ENCODE data around the gene MGLL.
"Not testable (repeated sequence)": the region's sequence is repeated elsewhere in the genome, so short reads cannot be mapped to it uniquely, and the experiment has no call there.

The MGLL gene

DNA sequence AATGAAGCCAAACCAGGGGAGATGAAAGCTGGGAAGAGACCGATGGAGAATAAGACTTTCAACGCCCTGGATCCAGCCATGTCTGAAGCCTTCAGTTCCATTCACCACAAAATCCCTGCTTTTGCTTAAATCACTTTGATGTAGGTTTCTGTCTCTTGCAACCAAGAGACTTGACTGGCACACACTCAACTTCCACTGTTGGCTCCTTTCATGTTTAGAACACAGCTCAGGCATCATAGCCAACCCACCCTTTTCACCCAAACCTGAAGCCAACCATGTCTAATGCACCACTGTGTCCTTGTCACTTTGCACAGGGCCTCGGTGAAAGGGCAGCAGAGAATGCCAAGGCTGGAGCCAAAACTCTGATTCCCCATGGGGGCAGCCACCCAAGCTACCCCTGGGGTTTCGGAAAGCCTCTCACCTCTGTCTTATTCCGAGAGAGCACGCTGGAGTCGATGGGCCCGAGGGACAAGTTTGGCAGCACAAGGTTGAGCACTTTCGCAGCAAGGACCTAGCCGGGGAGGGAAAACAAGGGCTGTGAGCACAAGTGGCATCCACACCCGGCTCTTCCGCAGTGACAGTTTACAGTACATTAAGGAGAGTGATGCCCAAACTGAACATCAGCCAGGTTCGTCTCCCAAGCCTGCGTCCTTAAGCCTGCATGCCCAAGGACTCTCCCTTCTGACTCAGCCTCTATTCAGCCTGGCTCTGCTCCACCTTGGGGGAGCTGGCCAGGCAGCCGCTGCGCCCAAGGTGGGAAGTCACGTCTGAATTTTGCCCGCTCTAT is 112.0 kb downstream of the MGLL start:
- Histone ChIP-seq H3K9ac (ENCODE audit: low read depth, low read length) (no peak overlapping the region), H3K27me3 (ENCODE audit: control insufficient read depth, insufficient read depth, low read length) (no peaks in the 10 kb centered on the region), H3K9me3 (ENCODE audit: control insufficient read depth, insufficient read depth, low read length) (no peaks in the 10 kb centered on the region), H3K36me3 (ENCODE audit: control insufficient read depth, insufficient read depth, low read length) (no peaks in the 10 kb centered on the region), H3K4me1 (ENCODE audit: control insufficient read depth, insufficient read depth, low read length) (peaks cover 2% of the 10 kb centered on the region), H3K4me3 (ENCODE audit: low read depth, low read length) (no peak overlapping the region)

DNA sequence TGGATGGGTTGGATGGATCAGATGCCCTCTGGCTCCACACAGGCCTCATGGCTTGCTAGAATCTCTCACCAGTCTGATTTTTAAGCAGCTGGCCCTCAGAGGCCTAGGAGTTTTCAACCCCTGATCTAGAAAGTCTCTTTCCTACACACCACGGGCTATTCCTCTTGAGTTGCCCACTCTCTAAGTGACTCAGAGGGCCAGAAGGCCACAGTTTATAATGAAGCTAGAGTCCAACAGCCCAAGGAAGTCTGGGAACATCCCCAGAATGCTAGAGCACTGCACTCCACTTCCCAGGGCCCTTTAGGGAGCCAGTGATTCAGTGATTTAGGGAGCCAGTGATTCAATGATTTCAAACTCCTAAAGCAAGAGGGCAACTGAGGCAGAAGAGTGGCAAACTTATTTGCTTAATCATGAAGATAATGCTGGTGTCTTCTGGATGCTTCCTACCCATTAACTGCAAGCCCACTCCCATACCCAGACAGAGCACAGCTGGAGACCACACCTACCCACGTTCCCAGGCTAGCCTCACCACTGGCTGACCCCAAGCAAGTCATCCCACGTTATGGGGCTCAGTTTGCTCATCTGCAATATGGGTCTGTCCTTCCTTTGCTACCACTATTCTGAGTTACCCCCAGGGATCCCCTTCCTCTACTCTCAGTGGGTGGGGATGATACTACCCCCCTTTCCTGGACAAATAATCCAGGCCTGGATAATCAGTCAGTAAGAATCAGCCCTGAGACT is 112.8 kb downstream of the MGLL start:
- no peak overlapping the region for H3K4me3 ChIP-seq (ENCODE audit: low read depth, low read length)
- H3K36me3 ChIP-seq (ENCODE audit: control insufficient read depth, insufficient read depth, low read length): no peaks in the 10 kb centered on the region
- H3K9me3 ChIP-seq (ENCODE audit: control insufficient read depth, insufficient read depth, low read length): no peaks in the 10 kb centered on the region
- no peaks in the 10 kb centered on the region for H3K27me3 ChIP-seq (ENCODE audit: control insufficient read depth, insufficient read depth, low read length)
- H3K9ac ChIP-seq (ENCODE audit: low read depth, low read length): no peak overlapping the region
- H3K4me1 ChIP-seq (ENCODE audit: control insufficient read depth, insufficient read depth, low read length): peaks cover 2% of the 10 kb centered on the region

DNA sequence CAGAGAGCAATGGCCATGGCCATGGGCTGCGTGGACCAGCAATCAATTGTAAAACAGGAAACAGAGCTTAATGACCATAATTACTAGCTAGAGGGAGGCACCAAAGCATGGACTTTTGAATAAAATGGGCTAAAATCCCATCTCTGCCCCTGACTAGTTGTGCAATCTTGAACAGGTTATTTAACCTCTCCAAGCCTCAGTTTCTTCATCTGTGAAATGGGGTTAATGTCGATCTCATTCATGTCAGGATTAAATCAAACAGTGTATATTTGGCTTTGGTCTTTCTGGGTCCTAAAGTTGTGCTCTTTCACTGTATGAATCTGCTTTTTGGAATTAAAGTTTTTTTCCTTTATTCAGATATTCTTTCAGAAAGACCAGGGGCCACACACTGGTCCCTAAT is 113.5 kb downstream of the MGLL start:
- no peak overlapping the region for H3K9ac ChIP-seq (ENCODE audit: low read depth, low read length)
- H3K9me3 ChIP-seq (ENCODE audit: control insufficient read depth, insufficient read depth, low read length): no peaks in the 10 kb centered on the region
- H3K4me3 ChIP-seq (ENCODE audit: low read depth, low read length): no peak overlapping the region
- no peaks in the 10 kb centered on the region for H3K36me3 ChIP-seq (ENCODE audit: control insufficient read depth, insufficient read depth, low read length)
- H3K27me3 ChIP-seq (ENCODE audit: control insufficient read depth, insufficient read depth, low read length): no peaks in the 10 kb centered on the region
- H3K4me1 ChIP-seq (ENCODE audit: control insufficient read depth, insufficient read depth, low read length): peaks cover 2% of the 10 kb centered on the region

DNA sequence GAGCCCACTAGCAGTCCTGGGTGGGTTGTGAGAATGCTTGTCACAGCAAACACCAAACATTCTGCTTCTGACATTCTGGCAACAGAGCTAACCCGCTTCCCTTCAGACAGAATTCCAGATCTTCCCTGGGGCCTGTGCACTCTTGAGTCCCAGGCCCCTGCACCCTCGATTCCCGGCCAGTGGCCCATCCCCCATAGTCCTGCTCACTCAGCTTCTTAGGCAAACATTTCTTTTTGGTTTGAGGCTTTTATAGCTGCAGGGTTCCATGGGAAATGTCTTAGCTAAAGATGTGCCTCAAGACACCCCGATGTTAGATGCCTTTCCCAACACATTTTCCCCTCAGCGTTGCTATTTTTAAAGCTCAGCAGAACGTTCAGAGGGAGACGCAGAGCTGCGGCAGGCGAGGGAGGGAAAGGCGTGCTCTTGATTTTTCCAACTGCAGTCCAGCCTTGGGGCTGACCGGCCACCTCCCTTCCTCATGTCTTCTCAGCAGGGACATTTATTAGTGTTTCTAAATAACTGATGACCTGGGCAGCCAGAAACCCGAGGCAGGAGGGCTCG is 114.4 kb downstream of the MGLL start:
- no peaks in the 10 kb centered on the region for H3K27me3 ChIP-seq (ENCODE audit: control insufficient read depth, insufficient read depth, low read length)
- H3K9ac ChIP-seq (ENCODE audit: low read depth, low read length): no peak overlapping the region
- H3K36me3 ChIP-seq (ENCODE audit: control insufficient read depth, insufficient read depth, low read length): no peaks in the 10 kb centered on the region
- peaks cover 2% of the 10 kb centered on the region for H3K4me1 ChIP-seq (ENCODE audit: control insufficient read depth, insufficient read depth, low read length)
- no peaks in the 10 kb centered on the region for H3K9me3 ChIP-seq (ENCODE audit: control insufficient read depth, insufficient read depth, low read length)
- no peak overlapping the region for H3K4me3 ChIP-seq (ENCODE audit: low read depth, low read length)

DNA sequence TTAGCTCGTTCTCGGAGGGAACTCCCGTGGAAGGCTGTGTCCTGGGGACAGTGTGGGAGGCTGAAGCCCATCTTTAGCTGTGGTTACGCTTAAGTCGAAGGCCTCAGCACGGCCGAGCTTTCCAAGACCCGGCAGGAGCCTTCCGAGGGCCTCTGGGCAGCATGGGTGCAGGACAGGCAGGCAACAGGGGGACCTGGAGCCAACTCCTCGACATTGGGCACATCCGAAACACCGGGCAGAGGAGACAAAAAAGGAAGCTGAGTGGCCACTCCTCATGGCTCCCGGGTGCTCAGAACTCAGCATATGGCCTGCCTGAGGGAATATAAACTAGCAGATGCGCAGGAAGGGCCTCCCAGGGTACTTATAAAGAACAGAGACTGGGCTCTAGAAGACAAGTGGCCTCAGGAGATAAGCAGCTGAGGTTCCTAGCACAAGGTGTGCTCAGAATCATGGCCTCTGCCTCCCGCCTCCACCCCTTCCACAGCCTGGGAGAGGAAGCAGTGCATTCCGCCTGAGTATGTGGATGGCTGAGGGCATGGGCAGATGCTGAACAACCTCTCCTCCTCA is 115.4 kb downstream of the MGLL start:
- H3K36me3 ChIP-seq (ENCODE audit: control insufficient read depth, insufficient read depth, low read length): no peaks in the 10 kb centered on the region
- H3K4me3 ChIP-seq (ENCODE audit: low read depth, low read length): no peak overlapping the region
- no peak overlapping the region for H3K9ac ChIP-seq (ENCODE audit: low read depth, low read length)
- H3K4me1 ChIP-seq (ENCODE audit: control insufficient read depth, insufficient read depth, low read length): peaks cover 2% of the 10 kb centered on the region
- no peaks in the 10 kb centered on the region for H3K27me3 ChIP-seq (ENCODE audit: control insufficient read depth, insufficient read depth, low read length)
- no peaks in the 10 kb centered on the region for H3K9me3 ChIP-seq (ENCODE audit: control insufficient read depth, insufficient read depth, low read length)

DNA sequence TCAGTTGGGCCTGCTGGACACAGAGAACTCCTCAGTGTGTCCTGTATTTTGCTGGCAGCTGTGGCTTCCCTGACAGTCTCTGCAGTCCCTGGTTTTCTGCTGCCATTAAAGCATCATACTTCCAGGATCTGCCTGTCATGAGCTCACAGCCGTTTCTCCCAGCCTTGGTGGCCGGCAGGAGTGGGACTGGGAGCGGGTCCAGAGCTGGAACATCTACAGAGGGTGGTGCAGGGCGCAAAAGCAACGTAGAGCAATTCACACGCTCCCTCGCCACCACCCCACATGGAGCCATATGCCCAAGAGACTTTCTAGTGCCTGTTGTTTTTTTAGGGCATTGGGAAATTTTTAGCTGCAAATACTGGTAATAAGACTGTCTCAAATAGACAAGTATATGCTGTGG is 116.0 kb downstream of the MGLL start:
- Histone ChIP-seq H3K36me3 (ENCODE audit: control insufficient read depth, insufficient read depth, low read length) (no peaks in the 10 kb centered on the region), H3K4me1 (ENCODE audit: control insufficient read depth, insufficient read depth, low read length) (peaks cover under 1% of the 10 kb centered on the region), H3K27me3 (ENCODE audit: control insufficient read depth, insufficient read depth, low read length) (no peaks in the 10 kb centered on the region), H3K9me3 (ENCODE audit: control insufficient read depth, insufficient read depth, low read length) (no peaks in the 10 kb centered on the region), H3K9ac (ENCODE audit: low read depth, low read length) (no peak overlapping the region), H3K4me3 (ENCODE audit: low read depth, low read length) (no peak overlapping the region)

DNA sequence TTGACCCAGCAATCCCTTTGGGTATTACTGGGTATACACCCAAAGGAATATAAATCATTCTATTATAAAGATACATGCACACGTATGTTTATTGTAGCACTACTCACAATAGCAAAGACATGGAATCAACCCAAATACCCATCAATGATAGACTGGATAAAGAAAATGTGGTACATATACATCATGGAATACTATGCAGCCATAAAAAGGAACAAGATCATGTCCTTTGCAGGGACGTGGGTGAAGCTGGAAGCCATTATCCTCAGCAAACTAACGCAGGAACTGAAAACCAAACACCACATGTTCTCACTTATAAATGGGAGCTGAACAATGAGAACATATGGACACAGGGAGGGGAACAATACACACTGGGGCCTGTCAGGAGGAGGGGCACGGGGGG is 117.5 kb downstream of the MGLL start:
- not testable (repeated sequence) for H3K36me3 ChIP-seq (ENCODE audit: control insufficient read depth, insufficient read depth, low read length); H3K27me3 ChIP-seq (ENCODE audit: control insufficient read depth, insufficient read depth, low read length); H3K4me1 ChIP-seq (ENCODE audit: control insufficient read depth, insufficient read depth, low read length); H3K9me3 ChIP-seq (ENCODE audit: control insufficient read depth, insufficient read depth, low read length); H3K9ac ChIP-seq (ENCODE audit: low read depth, low read length); H3K4me3 ChIP-seq (ENCODE audit: low read depth, low read length)

DNA sequence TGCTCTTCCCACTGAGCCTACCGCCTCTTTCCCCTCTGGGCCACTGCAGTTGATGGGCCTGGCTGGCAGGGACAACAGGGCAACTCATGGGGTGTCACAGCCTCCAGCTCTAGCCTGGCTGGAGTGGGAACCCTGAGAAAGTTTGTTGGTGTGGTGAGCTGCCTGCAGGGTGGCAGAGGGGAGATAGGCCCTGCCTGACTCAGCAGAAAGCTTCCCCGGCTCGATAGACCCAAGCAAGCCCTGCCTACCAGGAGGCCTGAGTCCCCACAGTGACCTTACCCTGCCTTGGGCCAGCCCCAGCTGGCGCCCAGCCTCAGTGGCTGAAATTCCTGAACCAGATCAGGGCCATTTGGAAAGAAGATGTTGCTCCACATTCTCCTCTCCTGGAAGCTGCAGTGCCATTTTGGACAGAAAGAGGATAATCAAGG is 120.2 kb downstream of the MGLL start:
- H3K27me3 ChIP-seq (ENCODE audit: control insufficient read depth, insufficient read depth, low read length): no peaks in the 10 kb centered on the region
- H3K9ac ChIP-seq (ENCODE audit: low read depth, low read length): no peak overlapping the region
- no peaks in the 10 kb centered on the region for H3K36me3 ChIP-seq (ENCODE audit: control insufficient read depth, insufficient read depth, low read length)
- no peaks in the 10 kb centered on the region for H3K9me3 ChIP-seq (ENCODE audit: control insufficient read depth, insufficient read depth, low read length)
- no peaks in the 10 kb centered on the region for H3K4me1 ChIP-seq (ENCODE audit: control insufficient read depth, insufficient read depth, low read length)
- no peak overlapping the region for H3K4me3 ChIP-seq (ENCODE audit: low read depth, low read length)

DNA sequence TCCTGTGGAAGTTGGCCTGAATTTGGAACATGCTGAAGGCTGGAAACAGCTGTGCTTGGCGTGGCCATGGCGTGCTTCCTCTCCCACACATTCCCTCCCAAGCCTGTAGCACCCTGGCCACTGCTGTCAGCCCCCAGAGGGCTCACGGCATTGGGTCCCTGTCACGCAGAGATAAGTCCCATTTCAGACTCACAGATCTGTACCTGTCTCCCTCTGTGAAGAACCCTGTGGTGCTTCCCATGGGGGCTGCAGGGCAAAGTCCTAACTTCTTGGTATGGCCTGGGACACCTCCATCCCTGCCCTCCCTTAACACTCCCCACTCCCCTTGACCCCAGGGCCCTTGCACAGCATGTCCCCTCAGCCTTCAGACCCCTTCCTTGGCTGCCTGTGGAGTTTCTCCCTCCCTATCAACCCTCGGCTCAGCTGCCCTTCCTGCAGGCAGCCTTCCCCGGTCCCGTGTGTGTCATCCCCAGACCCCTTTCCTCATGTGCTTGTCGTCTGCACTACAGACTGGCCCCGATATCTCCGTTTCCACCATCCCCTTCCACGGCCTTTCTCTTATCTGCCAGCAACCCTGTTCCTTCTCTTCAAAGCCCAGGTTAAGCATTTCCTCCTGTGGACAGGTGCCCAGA is 120.9 kb downstream of the MGLL start:
- no peak overlapping the region for H3K9ac ChIP-seq (ENCODE audit: low read depth, low read length)
- H3K27me3 ChIP-seq (ENCODE audit: control insufficient read depth, insufficient read depth, low read length): no peaks in the 10 kb centered on the region
- no peak overlapping the region for H3K4me3 ChIP-seq (ENCODE audit: low read depth, low read length)
- H3K9me3 ChIP-seq (ENCODE audit: control insufficient read depth, insufficient read depth, low read length): no peaks in the 10 kb centered on the region
- no peaks in the 10 kb centered on the region for H3K4me1 ChIP-seq (ENCODE audit: control insufficient read depth, insufficient read depth, low read length)
- H3K36me3 ChIP-seq (ENCODE audit: control insufficient read depth, insufficient read depth, low read length): no peaks in the 10 kb centered on the region

DNA sequence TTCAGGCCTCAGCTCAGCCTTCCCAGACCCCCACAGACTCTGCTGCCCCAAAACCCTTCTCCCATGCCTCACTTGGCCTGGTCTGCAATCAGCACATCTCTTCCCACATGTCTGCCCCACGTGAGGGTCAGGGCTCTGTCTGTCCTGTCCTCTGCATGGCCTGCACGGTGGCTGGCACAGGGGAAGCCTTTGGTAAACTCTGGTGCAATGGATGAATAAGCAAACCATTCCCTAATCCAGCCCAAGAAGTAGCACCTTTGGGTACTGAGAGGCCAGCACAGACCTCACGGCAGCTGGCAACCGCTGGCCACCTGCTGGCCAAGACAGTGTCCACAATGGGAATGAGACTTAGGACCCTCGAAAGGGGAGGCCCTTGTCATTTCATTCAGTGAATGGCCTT is 121.9 kb downstream of the MGLL start:
- H3K27me3 ChIP-seq (ENCODE audit: control insufficient read depth, insufficient read depth, low read length): no peaks in the 10 kb centered on the region
- H3K4me3 ChIP-seq (ENCODE audit: low read depth, low read length): no peak overlapping the region
- no peaks in the 10 kb centered on the region for H3K36me3 ChIP-seq (ENCODE audit: control insufficient read depth, insufficient read depth, low read length)
- no peak overlapping the region for H3K9ac ChIP-seq (ENCODE audit: low read depth, low read length)
- H3K4me1 ChIP-seq (ENCODE audit: control insufficient read depth, insufficient read depth, low read length): no peaks in the 10 kb centered on the region
- H3K9me3 ChIP-seq (ENCODE audit: control insufficient read depth, insufficient read depth, low read length): no peaks in the 10 kb centered on the region

DNA sequence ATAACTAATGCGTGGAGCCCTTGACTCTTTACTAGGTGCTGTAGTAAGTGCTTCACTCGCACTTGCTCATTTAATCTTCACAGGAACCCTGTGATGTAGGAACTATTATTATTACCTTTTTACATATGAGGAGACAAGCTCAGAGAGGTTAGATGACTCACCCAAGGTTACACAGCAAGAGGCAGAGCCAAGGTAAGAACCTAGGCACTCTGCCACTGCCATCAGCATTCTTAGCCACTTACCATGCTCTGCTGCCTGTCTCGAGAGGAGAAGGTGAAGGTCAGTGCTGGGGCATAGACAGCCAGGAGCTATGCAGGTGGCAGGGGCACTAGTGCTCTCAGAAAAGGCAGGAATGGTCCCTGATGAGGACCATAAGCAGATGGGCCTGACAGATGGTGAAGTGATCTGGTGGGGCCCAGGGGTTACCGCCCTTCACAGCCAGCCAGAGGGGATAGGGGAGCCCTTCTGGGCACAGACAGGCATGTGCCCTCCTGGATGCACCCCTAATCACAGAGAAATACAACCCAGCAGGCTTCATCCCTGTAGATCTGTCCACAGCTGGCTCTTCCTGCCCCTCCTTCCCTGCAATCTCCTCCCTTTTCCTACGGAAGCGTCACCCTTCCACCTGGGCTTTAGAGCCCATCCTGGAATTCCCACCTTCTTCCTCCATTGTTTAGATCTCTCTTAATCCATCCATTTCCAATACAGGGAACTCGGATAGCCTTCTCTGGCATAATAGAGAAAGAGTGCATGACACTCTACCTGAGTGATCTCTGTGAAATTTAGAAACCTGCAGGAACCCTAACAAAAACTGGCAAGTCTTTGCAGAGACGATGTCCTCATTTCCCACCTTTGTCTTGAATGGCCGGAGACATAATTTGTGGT is 122.7 kb downstream of the MGLL start:
- no peak overlapping the region for H3K4me3 ChIP-seq (ENCODE audit: low read depth, low read length)
- H3K36me3 ChIP-seq (ENCODE audit: control insufficient read depth, insufficient read depth, low read length): no peaks in the 10 kb centered on the region
- H3K9me3 ChIP-seq (ENCODE audit: control insufficient read depth, insufficient read depth, low read length): no peaks in the 10 kb centered on the region
- no peak overlapping the region for H3K9ac ChIP-seq (ENCODE audit: low read depth, low read length)
- H3K27me3 ChIP-seq (ENCODE audit: control insufficient read depth, insufficient read depth, low read length): no peaks in the 10 kb centered on the region
- H3K4me1 ChIP-seq (ENCODE audit: control insufficient read depth, insufficient read depth, low read length): peaks cover 1% of the 10 kb centered on the region

Measured in iPS-15b (cell line).